Sigmoid colon (tissue), 7 donors: ENCODE measurements around the gene RARRES2. TPM values are rescaled to one million over a fixed set of nuclear protein-coding genes. Genes with fewer than 3 reads are reported as not detected.

Source experiments
- DNase-seq: peaks from one replicate; pipeline ENCODE4 v3.0.0-alpha.2; 2019
- H3K27ac ChIP-seq, 4 donors: fragments of 200-600 bp; sonication (generic); one replicate each; pipeline ENCODE4 v1.5.1; 2016 to 2019; ENCODE audit warnings: mild to moderate bottlenecking in 1 of 4
- H3K27me3 ChIP-seq, 3 donors: fragments of 200-600 bp; sonication (generic); one replicate each; pipeline ENCODE4 v1.5.1; 2019; ENCODE audit warnings: mild to moderate bottlenecking in 1 of 3
- H3K36me3 ChIP-seq, 4 donors: fragments of 200-600 bp; sonication (generic); one replicate each; pipeline ENCODE4 v1.5.1; 2016 to 2019
- H3K4me1 ChIP-seq, 4 donors: fragments of 200-600 bp; sonication (generic); one replicate each; pipeline ENCODE4 v1.5.1; 2017 to 2019
- H3K4me3 ChIP-seq, 4 donors: fragments of 200-600 bp; sonication (generic); one replicate each; pipeline ENCODE4 v1.5.1; 2017 to 2019; ENCODE audit warnings: mild to moderate bottlenecking in 2 of 4, moderate library complexity in 1 of 4
- H3K9me3 ChIP-seq, 4 donors: fragments of 200-600 bp in 3 of 4; sonication (generic) in 3 of 4; one replicate each; pipeline versions ENCODE4 v1.5.1 to v1.6.1; 2013 to 2019
- CTCF ChIP-seq, 4 experiments: fragments of 450-650 bp in 3 of 4; fragments of 200-600 bp in 1 of 4; IDR thresholded peaks; one replicate each; pipeline ENCODE4 v1.5.1; 2016 to 2019; ENCODE audit warnings: antibody characterized with exemption in 4 of 4, mild to moderate bottlenecking in 3 of 4, moderate library complexity in 2 of 4
- EP300 ChIP-seq, 4 donors: sonication (generic); formaldehyde crosslinking; IDR thresholded peaks; one replicate each; pipeline ENCODE4 v1.6.1; 2017; ENCODE audit warnings: antibody characterized with exemption in 4 of 4
- POLR2A ChIP-seq, 2 donors: fragments of 450-650 bp; IDR thresholded peaks; one replicate each; pipeline ENCODE4 v1.6.1; 2016; ENCODE audit warnings: antibody characterized with exemption in 2 of 2, mild to moderate bottlenecking in 2 of 2, moderate library complexity in 2 of 2
- POLR2AphosphoS5 ChIP-seq, 4 donors: sonication (generic); formaldehyde crosslinking; IDR thresholded peaks; one replicate each; pipeline ENCODE4 v1.6.1; 2017; ENCODE audit warnings: antibody characterized with exemption in 4 of 4
- WGBS, 2 donors: extraction: QIAGEN DNeasy Blood & Tissue Kit; methylation state at CpG; one replicate each; pipeline ENCODE4 v1.1.7; 2013; 5-methylcytosine and 5-hydroxymethylcytosine counted together
- intact Hi-C: fragments of 100-400 bp; cut with DNase I; formaldehyde crosslinking; loops from one replicate; pipeline ENCODE4 v1.15.1; 2023
- polyA plus RNA-seq, 3 donors: library from polyadenylated mRNA; stranded (reverse); fragments of 200-250 nt; gene quantifications; one replicate each; pipeline ENCODE4 v1.2.3, GENCODE V29; 2013
- total RNA-seq, 4 donors: library from RNA; depleted of rRNA; stranded (reverse); fragments of >200 nt; gene quantifications; one replicate each; pipeline ENCODE4 v1.1.0, GENCODE V29; 2016
- donor health status: healthy with polysubstance abuse.
- donor health status: Bipolar disorder and iron deficiency.
- donor health status: healthy.

The RARRES2 gene
- total and polyA plus RNA-seq, 7 donors: 28.9 to 447 (median 289) TPM

GRCh38 chr7:150365194-150365593 lies 23.8 kb upstream of the RARRES2 start:
- TF ChIP-seq CTCF (IDR thresholded peaks at IDR 0.05): no peak
- no peak for TF ChIP-seq POLR2A (IDR thresholded peaks at IDR 0.05)
- TF ChIP-seq EP300 (IDR thresholded peaks at IDR 0.05): no peak
- TF ChIP-seq POLR2AphosphoS5 (IDR thresholded peaks at IDR 0.05): no peak
- H3K27me3 ChIP-seq: no peaks in the 10 kb centered on the region
- peaks cover 0 to 4% (median 0%) of the 10 kb centered on the region in 4 donors for H3K36me3 ChIP-seq
- H3K9me3 ChIP-seq: no peaks in the 10 kb centered on the region
- no peak overlapping the region for H3K4me3 ChIP-seq
- 75 to 94% methylated on average over 10 of the region's 10 CpGs for WGBS, 2 donors
- no peak overlapping the region for H3K27ac ChIP-seq
- H3K4me1 ChIP-seq: peaks cover 0 to 44% (median 26%) of the 10 kb centered on the region in 4 donors
- intact Hi-C loops: loop anchor here (5.0 kb wide), 1 partner anchor 42 kb away; a partner anchor contains a TSS
- DNase-seq: peak; percentile 19

GRCh38 chr7:150363872-150364271 lies 22.4 kb upstream of the RARRES2 start:
- Histone ChIP-seq H3K27ac (no peak overlapping the region), H3K9me3 (no peaks in the 10 kb centered on the region), H3K27me3 (no peaks in the 10 kb centered on the region), H3K4me1 (peaks cover 0 to 35% (median 17%) of the 10 kb centered on the region in 4 donors), H3K36me3 (no peaks in the 10 kb centered on the region), H3K4me3 (no peak overlapping the region)
- no peak for TF ChIP-seq CTCF (IDR thresholded peaks at IDR 0.05)
- no peak for TF ChIP-seq POLR2AphosphoS5 (IDR thresholded peaks at IDR 0.05)
- TF ChIP-seq EP300 (IDR thresholded peaks at IDR 0.05): no peak
- no peak for TF ChIP-seq POLR2A (IDR thresholded peaks at IDR 0.05)
- no peak for DNase-seq
- WGBS, 2 donors: 64 to 86% methylated on average over 5 of the region's 5 CpGs
- intact Hi-C loops: no loop called here

GRCh38 chr7:150363370-150363769 lies 21.9 kb upstream of the RARRES2 start:
- Histone ChIP-seq H3K27me3 (no peaks in the 10 kb centered on the region), H3K27ac (no peak overlapping the region), H3K4me1 (peaks cover 0 to 35% (median 17%) of the 10 kb centered on the region in 4 donors), H3K36me3 (no peaks in the 10 kb centered on the region), H3K4me3 (no peak overlapping the region), H3K9me3 (no peaks in the 10 kb centered on the region)
- DNase-seq: no peak
- TF ChIP-seq POLR2A (IDR thresholded peaks at IDR 0.05) (no peak), POLR2AphosphoS5 (IDR thresholded peaks at IDR 0.05) (no peak), EP300 (IDR thresholded peaks at IDR 0.05) (no peak), CTCF (IDR thresholded peaks at IDR 0.05) (no peak)
- intact Hi-C loops: no loop called here
- WGBS, 2 donors: 77 to 90% methylated on average over 4 of the region's 4 CpGs

GRCh38 chr7:150361807-150362621 lies 20.6 kb upstream of the RARRES2 start:
- 78 to 91% methylated on average over 18 of the region's 18 CpGs for WGBS, 2 donors
- intact Hi-C loops: no loop called here
- TF ChIP-seq POLR2AphosphoS5 (IDR thresholded peaks at IDR 0.05) (no peak), POLR2A (IDR thresholded peaks at IDR 0.05) (no peak), EP300 (IDR thresholded peaks at IDR 0.05) (no peak), CTCF (IDR thresholded peaks at IDR 0.05) (no peak)
- Histone ChIP-seq H3K27me3 (no peaks in the 10 kb centered on the region), H3K4me3 (no peak overlapping the region), H3K27ac (peak overlapping the region in 3 of 4 donors; percentile 50 to 61 (median 54)), H3K36me3 (no peaks in the 10 kb centered on the region), H3K4me1 (peaks cover 0 to 32% (median 11%) of the 10 kb centered on the region in 4 donors), H3K9me3 (no peaks in the 10 kb centered on the region)
- peak; percentile 58 for DNase-seq
